ENCODE results near the gene ASAP3.

Gene ASAP3

DNA sequence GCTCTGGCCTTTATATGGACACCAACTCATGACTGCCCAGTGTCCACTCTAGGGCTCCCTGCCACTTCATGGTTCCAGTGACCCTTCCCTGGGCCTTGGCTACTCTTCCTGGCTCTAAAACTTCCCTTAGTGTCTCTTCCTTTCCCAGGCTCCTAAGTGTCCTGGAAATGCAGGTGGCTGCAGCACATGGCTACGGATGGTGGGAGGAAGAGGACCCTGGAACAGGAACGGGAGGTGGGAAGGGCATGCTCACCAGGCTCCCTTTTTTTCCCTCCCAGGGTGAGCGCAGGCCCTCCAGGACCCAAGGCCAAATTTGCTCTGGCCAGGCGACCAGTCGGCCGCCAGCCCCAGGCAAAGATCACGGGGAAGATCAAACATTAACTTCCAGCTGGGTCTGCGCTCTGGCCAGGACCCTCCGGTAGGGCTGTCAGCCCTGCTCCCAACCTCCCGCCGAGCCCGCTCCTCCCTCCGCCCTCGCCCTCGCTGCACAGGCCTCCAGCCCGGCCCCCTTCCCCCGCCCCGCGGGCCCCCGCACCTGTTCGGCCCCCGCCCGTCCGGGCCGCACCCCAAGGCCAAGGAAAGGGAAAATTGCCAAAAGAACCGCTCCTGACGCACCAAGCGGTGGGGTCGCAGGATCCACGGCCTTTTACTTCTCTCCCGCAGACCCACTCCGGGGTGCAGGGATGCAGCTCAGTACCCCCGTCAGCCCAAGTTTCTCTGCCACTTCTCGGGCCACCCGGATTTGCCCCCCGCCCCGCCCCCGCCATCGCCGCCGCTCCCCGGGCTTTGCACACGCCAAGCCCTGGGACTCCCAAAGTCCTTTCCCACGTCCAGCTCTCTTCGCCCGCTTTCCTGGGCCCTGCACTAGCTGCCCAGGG, 60.3 kb downstream of the ASAP3 start:
- no peak for DNase-seq (ENCODE audit: low read depth)

DNA sequence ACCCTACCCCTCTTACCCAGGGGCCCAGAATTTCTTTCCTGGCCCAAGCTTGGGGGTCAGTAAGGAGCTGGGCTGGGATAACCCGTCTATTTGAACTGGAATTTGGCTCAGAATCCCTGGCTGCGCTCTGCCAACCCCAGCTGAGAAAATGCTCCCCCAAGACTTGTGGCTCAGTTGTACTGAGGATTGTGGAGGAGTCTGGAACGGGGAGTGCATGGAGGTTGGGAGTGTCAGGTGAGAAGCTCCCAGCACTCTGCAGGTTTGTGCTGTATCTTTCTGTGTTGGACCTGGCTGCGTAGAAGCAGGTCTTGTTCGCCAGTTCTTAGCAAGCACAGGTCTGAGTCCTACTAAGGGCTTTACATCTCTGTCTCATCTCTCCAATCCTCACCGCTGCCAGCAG, 61.0 kb downstream of the ASAP3 start:
- no peak for DNase-seq (ENCODE audit: low read depth)

GRCh38 chr1:23422241-23422877, 61.6 kb downstream of the ASAP3 start:
- DNase-seq (ENCODE audit: low read depth), result peak; percentile 38

DNA sequence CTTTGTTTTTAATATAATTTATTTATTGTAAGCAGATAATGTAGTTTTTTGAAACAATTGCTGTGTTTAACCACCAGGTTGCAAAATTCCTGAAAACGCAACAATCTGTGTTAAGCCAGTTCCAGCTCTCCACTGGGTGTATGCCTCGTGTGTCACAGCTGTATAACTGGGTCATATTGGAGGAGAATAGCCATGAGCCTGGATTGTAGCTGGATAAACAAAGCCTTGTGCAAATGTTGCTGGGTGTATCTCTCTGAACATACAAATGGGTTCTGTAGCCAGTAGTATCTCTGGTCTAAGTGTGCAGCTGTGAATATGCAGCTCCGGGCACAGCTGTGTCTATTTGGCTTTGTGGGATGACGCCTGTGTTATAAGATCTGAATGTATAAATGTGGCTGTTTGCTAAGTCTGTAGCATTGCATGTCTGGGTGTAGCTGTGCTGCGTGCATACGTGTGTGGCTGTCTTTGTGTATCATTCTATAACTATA, 62.2 kb downstream of the ASAP3 start:
- DNase-seq (ENCODE audit: low read depth), result no peak

DNA sequence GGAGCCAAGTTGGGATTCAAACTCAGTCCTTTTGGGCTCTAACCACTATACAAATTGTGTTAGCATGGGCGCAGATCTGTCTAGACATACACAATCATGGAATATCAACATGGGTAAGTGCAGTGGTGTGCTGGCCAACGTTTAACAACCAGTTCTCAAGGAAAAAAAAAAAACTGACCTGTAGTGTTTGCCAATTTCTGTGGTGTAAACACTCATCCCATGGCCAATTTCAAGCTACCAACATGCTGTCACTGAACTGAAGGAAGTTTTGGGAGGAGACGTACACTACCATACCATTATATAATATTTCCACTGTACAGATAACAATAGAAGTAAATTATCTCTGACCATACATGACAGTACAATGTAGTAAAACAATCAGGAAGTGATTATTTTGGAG, 62.6 kb downstream of the ASAP3 start:
- no peak for DNase-seq (ENCODE audit: low read depth)

DNA sequence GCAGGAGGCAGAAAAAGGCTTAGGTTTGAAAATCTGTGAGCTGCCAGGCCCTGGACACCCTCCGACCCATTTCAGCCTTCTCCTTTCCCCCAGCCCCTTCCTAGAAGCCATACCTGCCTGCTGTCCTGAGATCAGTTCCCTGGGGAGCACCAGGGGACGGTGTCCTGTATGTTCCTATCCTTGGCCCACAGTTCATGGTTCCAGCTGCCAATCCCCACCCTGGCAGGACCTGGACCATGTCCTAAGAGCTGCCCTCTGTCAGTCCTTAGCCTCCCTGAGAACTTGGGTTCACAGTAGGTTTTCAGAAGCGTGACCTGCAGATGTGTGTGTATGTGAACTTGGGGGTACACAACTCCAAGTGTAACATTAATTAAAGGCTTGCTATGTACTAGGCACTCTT, 63.2 kb downstream of the ASAP3 start:
- DNase-seq (ENCODE audit: low read depth), result no peak

DNA sequence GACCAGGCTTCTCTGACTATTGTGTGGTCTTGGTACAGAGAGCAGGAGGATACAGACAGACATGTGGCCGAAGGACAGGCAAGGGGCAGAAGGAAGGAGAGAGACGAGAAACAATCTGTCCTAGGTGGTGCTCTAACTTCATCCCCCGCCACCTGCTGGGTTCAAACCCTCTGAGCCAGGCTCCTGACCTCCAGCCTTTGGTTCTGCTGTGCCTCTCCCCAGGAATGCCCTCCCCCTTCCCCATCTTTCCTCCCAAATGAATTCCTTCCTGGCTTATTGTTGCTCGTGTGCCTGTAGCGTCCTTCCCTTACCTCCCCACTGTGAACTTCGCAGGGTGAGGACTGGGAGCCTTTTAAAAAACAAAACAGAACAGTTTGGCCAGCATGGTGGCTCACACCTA, 64.8 kb downstream of the ASAP3 start:
- DNase-seq (ENCODE audit: low read depth), result no peak

GRCh38 chr1:23417570-23417969, 66.4 kb downstream of the ASAP3 start:
- no peak for DNase-seq (ENCODE audit: low read depth)

DNA sequence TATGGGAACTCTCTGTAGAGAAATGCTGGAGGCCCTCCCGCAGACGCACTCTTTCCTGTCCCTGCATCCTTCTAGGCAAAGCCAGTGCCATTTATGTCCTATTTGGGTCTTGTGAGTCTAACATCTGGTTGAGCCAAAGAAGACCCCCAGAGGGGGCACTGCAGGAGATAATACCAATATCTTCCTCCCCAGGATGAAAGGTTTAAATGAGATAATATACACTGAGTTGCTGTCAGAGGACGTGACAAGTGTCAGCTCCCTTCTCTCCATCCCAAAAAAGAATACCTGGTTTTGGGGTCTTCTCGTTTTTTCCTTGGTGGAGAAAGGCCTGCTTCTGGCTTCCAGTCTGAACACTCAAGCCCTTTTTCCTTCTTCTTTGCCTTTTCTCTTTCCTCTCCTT, 67.0 kb downstream of the ASAP3 start:
- DNase-seq (ENCODE audit: low read depth), result no peak

- no peak for DNase-seq (ENCODE audit: low read depth)
Measured at GRCh38 chr1:23408797-23409290, 75.1 kb downstream of the ASAP3 start.

GRCh38 chr1:23407016-23407630, 76.9 kb downstream of the ASAP3 start:
- DNase-seq (ENCODE audit: low read depth), result no peak

GRCh38 chr1:23405946-23406345, 78.0 kb downstream of the ASAP3 start:
- DNase-seq (ENCODE audit: low read depth), result no peak

DNA sequence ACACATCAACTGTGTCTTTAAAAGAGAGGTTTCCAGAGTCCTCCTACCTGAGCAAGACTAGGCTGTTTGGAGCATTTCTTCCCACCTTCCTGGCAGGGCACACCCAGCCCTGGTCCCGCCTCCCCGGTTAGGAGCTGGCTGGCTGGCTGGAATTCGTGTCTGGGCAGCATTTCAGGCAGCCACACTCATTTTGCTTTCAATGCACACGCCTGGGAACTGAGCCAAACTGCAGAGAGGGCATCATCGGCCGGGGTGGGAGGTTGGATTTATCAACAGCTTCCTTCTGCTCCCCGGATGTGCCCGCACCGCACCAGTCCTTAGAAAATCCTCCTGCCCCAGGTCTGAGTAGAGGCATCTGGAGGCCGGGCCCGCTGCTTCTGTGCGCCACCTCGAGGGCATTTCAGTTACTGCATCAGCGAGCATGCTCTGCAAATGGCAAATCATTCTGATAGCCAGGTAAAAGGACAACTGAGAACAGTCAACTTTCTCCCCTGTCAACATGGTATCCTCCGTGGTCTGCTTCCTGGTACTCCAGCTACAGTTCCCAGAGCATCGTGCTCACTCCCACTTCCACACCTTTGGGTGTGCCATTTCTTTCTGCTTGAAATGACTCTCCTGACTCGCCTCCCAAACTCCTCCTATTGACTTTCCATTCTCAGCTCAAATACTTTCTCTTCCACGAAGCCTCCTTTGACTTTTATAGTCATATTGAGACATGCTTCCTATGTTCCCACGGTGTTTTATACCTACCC, 80.1 kb downstream of the ASAP3 start:
- DNase-seq (ENCODE audit: low read depth), result peak; percentile 45

- DNase-seq (ENCODE audit: low read depth), result no peak
Measured at GRCh38 chr1:23403355-23403734, 80.6 kb downstream of the ASAP3 start.

- no peak for DNase-seq (ENCODE audit: low read depth)
Measured at GRCh38 chr1:23403038-23403336, 81.0 kb downstream of the ASAP3 start.

- no peak for DNase-seq (ENCODE audit: low read depth)
Measured at GRCh38 chr1:23402286-23403037, 81.5 kb downstream of the ASAP3 start.

GRCh38 chr1:23401313-23401712, 82.7 kb downstream of the ASAP3 start:
- DNase-seq (ENCODE audit: low read depth), result no peak

DNA sequence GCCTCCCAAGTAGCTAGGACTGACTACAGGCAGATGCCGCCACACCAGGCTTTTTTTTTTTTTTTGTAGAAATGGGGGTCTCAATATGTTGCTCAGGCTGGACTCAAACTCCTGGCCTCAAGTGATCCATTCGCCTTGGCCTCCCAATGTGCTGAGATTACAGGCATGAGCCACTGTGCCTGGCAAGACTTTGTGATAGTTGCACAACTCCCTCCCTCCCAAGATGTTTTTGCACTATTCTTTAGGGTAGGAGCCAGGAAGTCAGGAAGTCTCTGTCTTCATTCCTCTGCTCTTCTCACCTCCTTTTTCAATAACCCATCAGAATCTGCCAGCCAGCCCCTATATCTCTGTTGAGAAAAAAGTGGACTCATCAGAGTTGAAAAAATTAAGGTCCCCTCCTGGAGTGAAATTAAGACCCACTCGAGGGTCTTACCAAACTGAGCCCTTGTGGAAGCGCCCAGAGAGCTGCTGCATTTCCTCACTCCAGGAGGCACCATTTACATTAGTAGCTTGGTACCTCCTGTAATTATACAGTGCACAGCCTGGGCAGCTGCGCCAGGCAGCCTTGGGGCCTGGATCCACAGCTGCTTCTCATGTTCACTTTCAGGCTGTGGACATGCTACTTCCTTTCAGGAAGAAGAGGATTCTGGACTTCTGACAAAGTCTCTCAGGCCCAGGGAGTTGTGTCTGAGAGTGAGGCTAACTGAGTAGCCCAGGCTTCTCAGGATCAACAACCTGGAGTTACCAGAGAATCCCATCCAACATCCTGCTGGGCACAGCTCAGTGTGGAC, 83.5 kb downstream of the ASAP3 start:
- DNase-seq (ENCODE audit: low read depth), result no peak

- no peak for DNase-seq (ENCODE audit: low read depth)
Measured at GRCh38 chr1:23399229-23399628, 84.8 kb downstream of the ASAP3 start.

DNA sequence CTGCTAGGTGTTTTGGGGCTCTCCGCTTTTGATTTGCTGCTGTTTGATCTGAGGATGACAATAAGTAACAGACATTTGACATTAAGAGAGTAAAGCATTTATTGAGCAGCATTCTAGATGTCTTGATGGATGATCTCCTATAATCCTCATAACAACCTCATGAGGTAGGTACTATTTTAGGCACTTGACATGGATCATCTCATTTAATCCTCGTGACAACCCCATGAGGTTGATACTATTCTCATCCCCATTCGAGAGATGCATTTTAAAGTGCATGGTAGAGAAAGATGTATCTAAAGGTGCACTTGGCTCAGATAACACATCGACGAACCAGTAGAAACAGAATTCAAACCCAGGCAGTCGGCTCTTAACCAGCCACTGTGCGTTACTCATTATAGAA, 86.1 kb downstream of the ASAP3 start:
- DNase-seq (ENCODE audit: low read depth), result no peak

DNA sequence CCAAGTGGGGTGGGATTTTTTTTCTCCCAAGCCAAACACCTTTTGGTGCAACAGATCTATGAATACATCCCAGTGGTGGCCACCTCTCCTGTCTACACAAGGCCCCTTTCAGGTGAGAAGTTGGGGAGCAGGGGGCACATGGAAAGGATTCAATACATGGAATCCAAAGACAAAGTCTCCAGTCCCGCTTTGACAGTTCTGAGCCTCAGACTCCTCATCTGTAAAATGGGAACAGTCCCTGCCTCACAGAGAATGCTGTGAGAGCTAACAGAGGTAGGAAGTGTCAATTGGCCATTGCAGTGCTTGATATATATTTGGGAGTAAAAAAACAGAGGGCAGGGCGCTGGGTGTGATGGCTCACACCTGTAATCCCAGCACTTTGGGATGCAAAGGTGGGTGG, 87.6 kb downstream of the ASAP3 start:
- DNase-seq (ENCODE audit: low read depth), result no peak
